Jurkat, Clone E6-1 (cell line): ENCODE measurements around the gene NRM.

Source experiments
- DNase-seq: peaks from one replicate; pipeline ENCODE4 v3.0.0-alpha.2; 2011; ENCODE audit warnings: low read depth, low spot score
- H3K4me3 ChIP-seq: 2 replicates; pipeline ENCODE4 v1.5.1; 2011; ENCODE audit warnings: mild to moderate bottlenecking, low read length, control low read depth, moderate library complexity

The NRM gene

GRCh38 chr6:30691208-30691847 lies 544 bp upstream of the NRM start:
- peak overlapping the region; percentile 89 for H3K4me3 ChIP-seq
- DNase-seq: no peak

GRCh38 chr6:30689985-30690384 lies 799 bp downstream of the NRM start:
- DNase-seq: no peak
- H3K4me3 ChIP-seq: peak overlapping the region; percentile 89

GRCh38 chr6:30689022-30689865 lies 1.5 kb downstream of the NRM start:
- no peak for DNase-seq
- H3K4me3 ChIP-seq: peak overlapping the region; percentile 89

- DNase-seq: no peak
- no peak overlapping the region for H3K4me3 ChIP-seq
Observed at GRCh38 chr6:30688569-30688968, 2.2 kb downstream of the NRM start.

- DNase-seq: no peak
- H3K4me3 ChIP-seq: no peak overlapping the region
Observed at GRCh38 chr6:30687659-30688431, 2.9 kb downstream of the NRM start.

GRCh38 chr6:30686908-30687658 lies 3.7 kb downstream of the NRM start:
- no peak for DNase-seq
- H3K4me3 ChIP-seq: peak overlapping the region; percentile 87

GRCh38 chr6:30686009-30686907 lies 4.5 kb downstream of the NRM start, which contains the start of gene PPP1R18:
TSS of gene PPP1R18 (minus strand) at chr6:30686645. CDS start at chr6:30686018, 627 bp downstream.
- no peak for DNase-seq
- H3K4me3 ChIP-seq: peak within 1 kb of the TSS; percentile 87

- H3K4me3 ChIP-seq: peak overlapping the region; percentile 87
- no peak for DNase-seq
Observed at GRCh38 chr6:30685157-30686008, 5.4 kb downstream of the NRM start.

- H3K4me3 ChIP-seq: peak overlapping the region; percentile 87
- DNase-seq: peak; percentile 67
Observed at GRCh38 chr6:30684386-30685156, 6.2 kb downstream of the NRM start.

GRCh38 chr6:30683980-30684338 lies 6.8 kb downstream of the NRM start:
- peak overlapping the region; percentile 87 for H3K4me3 ChIP-seq

GRCh38 chr6:30683183-30683979 lies 7.4 kb downstream of the NRM start:
- H3K4me3 ChIP-seq: peak overlapping the region; percentile 87
- no peak for DNase-seq

More at GRCh38 chr6:30683980-30684338, 6.8 kb downstream of the NRM start:
- DNase-seq: no peak

GRCh38 chr6:30682143-30683117 lies 8.4 kb downstream of the NRM start:
- H3K4me3 ChIP-seq: peak overlapping the region; percentile 87
- DNase-seq: peak; percentile 95

- DNase-seq: no peak
- peak overlapping the region; percentile 87 for H3K4me3 ChIP-seq
Observed at GRCh38 chr6:30681766-30682142, 9.0 kb downstream of the NRM start.

- no peak for DNase-seq
- H3K4me3 ChIP-seq: no peak overlapping the region; the same call in 1 of the 2 replicates
Observed at GRCh38 chr6:30679765-30680535, 10.8 kb downstream of the NRM start.
